ENCODE measurements around the gene PAPOLG.

- TF ChIP-seq POLR2A (IDR thresholded peaks at IDR 0.05; ENCODE audit: low read length) (no peak), GATA1 (IDR thresholded peaks at IDR 0.05; ENCODE audit: low read depth, low read length) (no peak)
These were observed 75.9 kb downstream of the PAPOLG start for GRCh38 chr2:60831921-60832320.

Data from erythroblast (primary cell).